ENCODE data around the gene GGA2.

DNA sequence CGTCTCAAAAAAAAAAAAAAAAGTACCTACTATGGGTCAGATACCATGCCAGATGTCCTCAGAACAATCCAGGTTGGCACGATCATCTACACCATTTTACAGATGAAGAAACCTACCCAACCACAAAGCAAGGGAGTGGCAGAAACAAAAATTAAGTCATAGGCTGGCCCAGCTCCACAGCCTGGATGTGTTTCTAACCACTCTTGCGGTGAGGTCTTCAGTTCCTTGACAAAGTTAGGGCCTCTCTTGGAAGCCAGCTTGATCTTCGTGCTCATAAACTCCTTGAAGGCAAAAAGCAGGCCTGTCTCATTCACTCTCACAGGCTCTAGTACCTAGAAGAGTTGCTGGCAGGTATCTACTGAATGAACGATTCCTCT, 6.2 kb downstream of the GGA2 start:
- TF ChIP-seq, protein P1, sequence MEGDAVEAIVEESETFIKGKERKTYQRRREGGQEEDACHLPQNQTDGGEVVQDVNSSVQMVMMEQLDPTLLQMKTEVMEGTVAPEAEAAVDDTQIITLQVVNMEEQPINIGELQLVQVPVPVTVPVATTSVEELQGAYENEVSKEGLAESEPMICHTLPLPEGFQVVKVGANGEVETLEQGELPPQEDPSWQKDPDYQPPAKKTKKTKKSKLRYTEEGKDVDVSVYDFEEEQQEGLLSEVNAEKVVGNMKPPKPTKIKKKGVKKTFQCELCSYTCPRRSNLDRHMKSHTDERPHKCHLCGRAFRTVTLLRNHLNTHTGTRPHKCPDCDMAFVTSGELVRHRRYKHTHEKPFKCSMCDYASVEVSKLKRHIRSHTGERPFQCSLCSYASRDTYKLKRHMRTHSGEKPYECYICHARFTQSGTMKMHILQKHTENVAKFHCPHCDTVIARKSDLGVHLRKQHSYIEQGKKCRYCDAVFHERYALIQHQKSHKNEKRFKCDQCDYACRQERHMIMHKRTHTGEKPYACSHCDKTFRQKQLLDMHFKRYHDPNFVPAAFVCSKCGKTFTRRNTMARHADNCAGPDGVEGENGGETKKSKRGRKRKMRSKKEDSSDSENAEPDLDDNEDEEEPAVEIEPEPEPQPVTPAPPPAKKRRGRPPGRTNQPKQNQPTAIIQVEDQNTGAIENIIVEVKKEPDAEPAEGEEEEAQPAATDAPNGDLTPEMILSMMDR (IDR thresholded peaks at IDR 0.05): no peak
- peak in 1 of 3 donors; percentile 31 for TF ChIP-seq POLR2AphosphoS5 (IDR thresholded peaks at IDR 0.05)
- no peak for TF ChIP-seq EP300 (IDR thresholded peaks at IDR 0.05)

All from suprapubic skin (tissue), 4 donors.